K562 (cell line): Measurements from ENCODE around the gene WDR76. TPM values are rescaled to one million over a fixed set of nuclear protein-coding genes. Genes with fewer than 3 reads are reported as not detected.

ENCODE experiments used
- ATAC-seq: fragments of 200-7000 bp; cut with Tn5 transposase; 3 replicates; pipeline ENCODE4 v1.9.1; 2020; ENCODE audit warnings: moderate library complexity
- BruUV-seq: library from RNA; stranded (reverse); fragments of 400-500 nt; replicated peaks from 2 replicates; lab custom pipeline; 2021; lab: Mats Ljungman, UMichigan
- CTCF ChIA-PET: fragments of 300-600 bp; formaldehyde crosslinking; extraction: SDS; loops from one replicate; lab custom pipeline; 2021; ENCODE audit warnings: low intra/inter-chr PET ratio; lab: Yijun Ruan, JAX
- POLR2A ChIA-PET: fragments of 300-600, 350-650 bp; sonication (Branson Sonifier 250); formaldehyde crosslinking; extraction: SDS; loops from one replicate; lab custom pipeline; 2021; ENCODE audit warnings: antibody characterized with exemption, inconsistent platforms; lab: Yijun Ruan, JAX
- DNase-seq, 4 experiments: peaks; one replicate each; pipeline versions ENCODE4 v3.0.0 to v3.0.0-alpha.2; 2011 to 2018; ENCODE audit warnings: low spot score in 3 of 4, mixed read lengths in 3 of 4; ENCODE audit errors: extremely low read depth in 1 of 4
- FAIRE-seq: peaks from 2 replicates; lab custom pipeline; 2011; peaks lifted over from hg19 to GRCh38; lab: Jason Lieb, UNC
- H2AFZ ChIP-seq: 2 replicates; pipeline ENCODE4 v1.6.0; 2011; ENCODE audit warnings: low read depth, low read length, control low read depth, inconsistent platforms
- H3K27ac ChIP-seq: fragments of 200-600 bp; 3 replicates; pipeline ENCODE4 v1.8.0; 2011; ENCODE audit warnings: low read depth, mild to moderate bottlenecking, control low read depth, inconsistent platforms, low read length, moderate library complexity, mixed read lengths; ENCODE audit errors: extremely low read depth
- H3K27me3 ChIP-seq, 2 experiments: fragments of 300-600 bp in 1 of 2; 2 replicates in 1 of 2; 3 replicates in 1 of 2; pipeline versions ENCODE4 v1.6.0 to v1.8.0; 2011; ENCODE audit warnings: inconsistent platforms in 2 of 2, low read length in 2 of 2, mild to moderate bottlenecking in 1 of 2, mixed read lengths in 1 of 2, moderate library complexity in 1 of 2; ENCODE audit not compliant: control insufficient read depth in 2 of 2, insufficient read depth in 2 of 2
- H3K36me3 ChIP-seq: fragments of 300-600 bp; 3 replicates; pipeline ENCODE4 v1.8.0; 2011; ENCODE audit warnings: mild to moderate bottlenecking, low read length, inconsistent platforms; ENCODE audit not compliant: control insufficient read depth, insufficient read depth
- H3K4me1 ChIP-seq, 2 experiments: fragments of 200-600 bp in 1 of 2; replicated peaks in 1 of 2; 2 replicates in 1 of 2; 3 replicates in 1 of 2; pipeline versions ENCODE4 v1.5.1 to v1.8.0; 2011; ENCODE audit warnings: inconsistent platforms in 2 of 2, low read length in 2 of 2, mild to moderate bottlenecking in 1 of 2, mixed read lengths in 1 of 2, moderate library complexity in 1 of 2; ENCODE audit not compliant: control insufficient read depth in 2 of 2, insufficient read depth in 2 of 2
- H3K4me2 ChIP-seq: 2 replicates; pipeline ENCODE4 v1.6.1; 2011; ENCODE audit warnings: low read length, control low read depth, inconsistent platforms, mixed read lengths; ENCODE audit not compliant: insufficient read depth
- H3K4me3 ChIP-seq: fragments of 200-600 bp; sonication (generic), shearing (Covaris generic); 2 replicates; pipeline ENCODE4 v1.5.1; 2016; ENCODE audit warnings: control low read depth, inconsistent platforms
- H3K79me2 ChIP-seq: fragments of 200-600 bp; 3 replicates; pipeline ENCODE4 v1.8.0; 2011; ENCODE audit warnings: low read length, inconsistent platforms; ENCODE audit not compliant: control insufficient read depth, insufficient read depth
- H3K9ac ChIP-seq, 2 experiments: 2 replicates each; pipeline versions ENCODE4 v1.6.0 to v1.6.1; 2011; ENCODE audit warnings: low read depth in 2 of 2, low read length in 2 of 2, control low read depth in 1 of 2, inconsistent platforms in 1 of 2, mild to moderate bottlenecking in 1 of 2, mixed read lengths in 1 of 2; ENCODE audit not compliant: insufficient read depth in 1 of 2
- H3K9me1 ChIP-seq: one replicate; pipeline ENCODE4 v1.6.0; 2011; ENCODE audit warnings: inconsistent platforms, mild to moderate bottlenecking, low read length, moderate library complexity; ENCODE audit not compliant: control insufficient read depth, insufficient read depth
- H3K9me3 ChIP-seq: replicated peaks from 2 replicates; pipeline ENCODE4 v1.5.1; 2011; ENCODE audit warnings: low read depth, low read length, inconsistent platforms; ENCODE audit not compliant: control insufficient read depth, insufficient read depth
- H4K20me1 ChIP-seq: replicated peaks from 2 replicates; pipeline ENCODE4 v1.6.1; 2011; ENCODE audit warnings: low read length, inconsistent platforms, mixed read lengths; ENCODE audit not compliant: control insufficient read depth, insufficient read depth
- CXXC5 ChIP-seq: fragments of 250-450 bp; sonication (Bioruptor Pico); IDR thresholded peaks from 2 replicates; pipeline ENCODE4 v1.8.0; 2022; ENCODE audit warnings: inconsistent platforms, mild to moderate bottlenecking, moderate library complexity
- FOSL1 ChIP-seq: fragments of 200-800 bp; sonication (Bioruptor generic); conservative IDR thresholded peaks from 2 replicates; pipeline ENCODE4 v1.6.1; 2016; ENCODE audit warnings: missing genetic modification characterization, missing compliant biosample characterization
- GABPA ChIP-seq: fragments of 200-800 bp; sonication (Bioruptor generic); conservative IDR thresholded peaks from 2 replicates; pipeline ENCODE4 v1.6.1; 2016; ENCODE audit warnings: low read depth, missing genetic modification characterization, missing compliant biosample characterization
- GABPB1 ChIP-seq: sonication (generic); formaldehyde crosslinking; IDR thresholded peaks from 2 replicates; pipeline ENCODE4 v1.8.0; 2022; ENCODE audit warnings: mild to moderate bottlenecking, missing genetic modification reagents
- XRCC4 ChIP-seq: IDR thresholded peaks from one replicate; pipeline ENCODE4 v1.6.1; 2011; ENCODE audit not compliant: insufficient read depth, insufficient read length; ENCODE audit errors: extremely low read depth
- ZFP1 ChIP-seq: fragments of 450-650 bp; formaldehyde crosslinking; IDR thresholded peaks from 2 replicates; pipeline ENCODE4 v1.4.0; 2020; ENCODE audit warnings: mild to moderate bottlenecking, mixed read lengths
- ZNF551 ChIP-seq: fragments of 250-450 bp; sonication (Bioruptor Pico); IDR thresholded peaks from 2 replicates; pipeline ENCODE4 v1.5.0; 2021; ENCODE audit warnings: mild to moderate bottlenecking, moderate library complexity
- WGBS: fragments of 100-300 bp; shearing (Covaris generic); methylation state at CpG from one replicate; pipeline ENCODE4 v1.1.6; 2016; ENCODE audit warnings: low coverage, mixed read lengths; ENCODE audit not compliant: insufficient coverage; ENCODE audit errors: missing lambda C conversion rate; 5-methylcytosine and 5-hydroxymethylcytosine counted together
- in situ Hi-C: fragments of 300-500 bp; cut with MboI; formaldehyde crosslinking; loops from 4 replicates; pipeline ENCODE4 v1.15.0; 2018; ENCODE audit warnings: inconsistent platforms, mixed read lengths
- intact Hi-C: fragments of 100-400 bp; cut with micrococcal nuclease; formaldehyde crosslinking; loops from 2 replicates; pipeline ENCODE4 v1.14.2; 2022
- polyA plus RNA-seq, 8 experiments: library from polyadenylated mRNA; depleted of rRNA in 4 of 8; stranded (reverse) in 5 of 8; unstranded in 3 of 8; fragments of >200 nt; fragmentation: Nextera tagmentation in 2 of 8; fragmentation: Illumina TruSeq in 1 of 8; extraction: Ambion mirVana in 2 of 8; extraction: Trizol in 1 of 8; gene quantifications; 2 replicates each; pipeline versions ENCODE4 v1.2.1 to v1.2.3, GENCODE V29; 2011 to 2014; ENCODE audit warnings: inconsistent platforms in 1 of 8, missing spikeins in 1 of 8
- total RNA-seq, 7 experiments: library from RNA; depleted of rRNA in 6 of 7; stranded (reverse); fragments of >200 nt in 6 of 7; fragmentation: Illumina TruSeq in 2 of 7; extraction: Trizol in 2 of 7; gene quantifications; 2 replicates each; pipeline versions ENCODE4 v1.2.1 to v1.2.3, GENCODE V29; 2011 to 2021; ENCODE audit warnings: low replicate concordance in 1 of 7

Gene WDR76
- total and polyA plus RNA-seq, 9 of the 15 experiments (the other 6 are each of a cell fraction or from before 2014, with no cell fraction given), result 9.8 to 69.5 (median 44.4) TPM

DNA sequence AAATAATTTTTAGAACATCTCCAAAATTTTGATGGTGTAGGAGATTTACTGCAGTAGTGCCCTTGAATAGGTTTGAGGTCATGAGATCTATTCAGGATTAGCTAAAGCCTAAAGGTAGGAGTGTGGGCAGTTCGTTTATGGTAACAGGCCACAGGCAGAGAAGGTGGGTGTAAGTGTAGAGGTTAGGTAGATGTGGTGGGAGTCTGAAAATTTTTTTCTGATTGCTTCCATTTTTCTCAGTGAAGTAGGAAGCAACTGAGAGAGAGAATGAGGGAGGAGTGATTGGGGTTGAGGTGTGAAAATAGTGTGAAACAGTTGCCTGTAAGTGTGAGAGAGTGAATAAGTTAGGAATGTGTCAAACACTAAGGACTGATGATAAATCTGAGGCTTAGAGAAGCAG, 47.8 kb upstream of the WDR76 start:
- in situ Hi-C loops, result no loop called here
- H3K79me2 ChIP-seq, result no peaks in the 10 kb centered on the region
- no peak overlapping the region for H3K27ac ChIP-seq
- peaks cover 3 to 19% of the 10 kb centered on the region in 2 experiments; a peak in 4 of 5 replicates for H3K4me1 ChIP-seq
- intact Hi-C loops, result no loop called here
- no peak overlapping the region for H2AFZ ChIP-seq
- H3K4me3 ChIP-seq, result no peak overlapping the region
- no peak overlapping the region for H3K9ac ChIP-seq
- no TSS peak for BruUV-seq
- DNase-seq, result no peak
- H3K27me3 ChIP-seq, result no peaks in the 10 kb centered on the region
- CTCF ChIA-PET, result no interaction called here
- H3K9me3 ChIP-seq, result no peaks in the 10 kb centered on the region; the same call in 1 of the 2 replicates
- H3K4me2 ChIP-seq, result no peak overlapping the region
- TF ChIP-seq CXXC5 (CRISPR knock-in tag), result no peak
- no peak for TF ChIP-seq GABPB1 (CRISPR knock-in tag)
- no peak for TF ChIP-seq GABPA
- TF ChIP-seq ZFP1 (CRISPR knock-in tag), result no peak
- no peak for TF ChIP-seq XRCC4
- TF ChIP-seq ZNF551 (CRISPR knock-in tag), result no peak
- TF ChIP-seq FOSL1 (tag), result no peak
- TF ChIP-seq, all 486 proteins: peak for 0
- H3K36me3 ChIP-seq, result peaks cover 6% of the 10 kb centered on the region; the same call in 2 of the 3 replicates
- H4K20me1 ChIP-seq, result no peaks in the 10 kb centered on the region; the same call in 1 of the 2 replicates
- WGBS, result 23% methylated on average over 1 of the region's 1 CpG
- no peak for ATAC-seq
- peak; percentile 15 for FAIRE-seq
- POLR2A ChIA-PET, result interaction anchor here (0.7 to 1.4 kb wide), 4 partner anchors 9 to 33 kb away, joined by 3 to 4 read pairs (median 3); partner anchors contain the start of gene SERF2
- no peaks in the 10 kb centered on the region for H3K9me1 ChIP-seq
